ENCODE results near the gene SMARCC2.
A peak's percentile ranks its signal among the peaks of the same experiment; 100 is the strongest.

- TF ChIP-seq CTCF (IDR thresholded peaks at IDR 0.05) (peak in 3 of 7 experiments; percentile 12 to 28 (median 23)), POLR2A (IDR thresholded peaks at IDR 0.05) (peak; percentile 76 to 98 (median 97))
These were observed 72.8 kb downstream of the SMARCC2 start, which contains the start of gene RPL41 for GRCh38 chr12:56116267-56117081.

Data from body of pancreas (tissue), 4 donors.